HG02981 (cell line): ENCODE data around the gene TRPV5.

Experiments
- ATAC-seq: cut with Tn5 transposase; IDR thresholded peaks from one replicate; pipeline ENCODE4 v1.9.1; 2021; ENCODE audit warnings: mild to moderate bottlenecking, moderate library complexity; ENCODE audit not compliant: unreplicated experiment

TRPV5 gene

GRCh38 chr7:142910481-142910880, 23.1 kb downstream of the TRPV5 start:
- no peak for ATAC-seq

- no peak for ATAC-seq
These were observed 23.5 kb downstream of the TRPV5 start for GRCh38 chr7:142910031-142910433.

- ATAC-seq, result no peak
These were observed 24.3 kb downstream of the TRPV5 start for GRCh38 chr7:142908921-142909890.

GRCh38 chr7:142908290-142908689, 25.3 kb downstream of the TRPV5 start:
- ATAC-seq, result no peak

GRCh38 chr7:142906643-142907042, 26.9 kb downstream of the TRPV5 start:
- no peak for ATAC-seq

GRCh38 chr7:142905759-142906158, 27.8 kb downstream of the TRPV5 start:
- no peak for ATAC-seq

- ATAC-seq, result no peak
These were observed 29.4 kb downstream of the TRPV5 start for GRCh38 chr7:142904128-142904527.

- ATAC-seq, result no peak
These were observed 31.9 kb downstream of the TRPV5 start for GRCh38 chr7:142901426-142902259.

- ATAC-seq, result no peak
These were observed 33.9 kb downstream of the TRPV5 start for GRCh38 chr7:142899661-142900060.

- no peak for ATAC-seq
These were observed 35.0 kb downstream of the TRPV5 start for GRCh38 chr7:142898377-142899170.

GRCh38 chr7:142897691-142898090, 35.9 kb downstream of the TRPV5 start:
- no peak for ATAC-seq

- ATAC-seq, result no peak
These were observed 36.7 kb downstream of the TRPV5 start for GRCh38 chr7:142896741-142897379.

- ATAC-seq, result no peak
These were observed 37.4 kb downstream of the TRPV5 start for GRCh38 chr7:142896151-142896550.

- no peak for ATAC-seq
These were observed 38.5 kb downstream of the TRPV5 start for GRCh38 chr7:142894985-142895593.

- no peak for ATAC-seq
These were observed 39.2 kb downstream of the TRPV5 start for GRCh38 chr7:142894112-142894984.

GRCh38 chr7:142892951-142893350, 40.6 kb downstream of the TRPV5 start:
- no peak for ATAC-seq

- ATAC-seq, result no peak
These were observed 42.0 kb downstream of the TRPV5 start for GRCh38 chr7:142891490-142892082.

GRCh38 chr7:142890874-142891485, 42.6 kb downstream of the TRPV5 start:
- no peak for ATAC-seq
